Activated CD8-positive, alpha-beta memory T cell treated with anti-CD3 and anti-CD28 coated beads, Interleukin-2, amount 50 U/mL, for 1 hour (primary cell): ENCODE results near the gene ZNF771.

ENCODE experiments used
- DNase-seq: peaks from one replicate; pipeline ENCODE4 v3.0.0-alpha.2; 2020; ENCODE audit errors: extremely low read depth

Gene ZNF771

DNA sequence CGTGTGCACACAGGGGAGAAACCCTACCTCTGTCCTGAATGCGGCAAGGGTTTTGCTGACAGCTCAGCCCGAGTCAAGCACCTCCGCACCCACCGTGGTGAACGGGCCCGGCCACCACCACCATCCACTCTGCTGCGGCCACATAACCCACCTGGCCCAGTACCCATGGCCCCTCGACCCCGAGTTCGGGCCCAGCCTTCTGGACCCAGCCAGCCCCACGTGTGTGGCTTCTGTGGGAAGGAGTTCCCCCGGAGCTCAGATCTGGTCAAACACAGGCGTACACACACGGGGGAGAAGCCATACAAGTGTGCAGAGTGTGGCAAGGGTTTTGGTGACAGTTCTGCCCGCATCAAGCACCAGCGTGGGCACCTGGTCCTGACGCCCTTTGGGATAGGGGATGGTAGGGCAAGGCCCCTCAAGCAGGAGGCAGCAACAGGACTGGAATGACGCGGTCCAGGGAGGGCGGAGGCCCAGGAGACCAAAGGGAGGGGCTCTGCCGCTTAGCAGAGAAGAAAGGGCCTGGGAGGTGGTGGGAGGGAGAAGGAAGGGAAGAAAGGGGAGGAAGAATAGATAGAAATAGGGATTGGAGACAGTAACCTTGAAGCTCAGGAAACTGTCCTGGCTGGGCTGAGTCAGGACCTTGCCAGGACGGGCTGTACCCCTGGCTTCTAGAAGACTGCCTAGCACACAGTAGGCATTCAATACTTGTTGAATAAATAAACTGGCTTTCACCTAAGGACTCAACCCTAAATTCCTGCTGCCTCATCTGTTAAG, 8.6 kb upstream of the ZNF771 start:
- no peak for DNase-seq

DNA sequence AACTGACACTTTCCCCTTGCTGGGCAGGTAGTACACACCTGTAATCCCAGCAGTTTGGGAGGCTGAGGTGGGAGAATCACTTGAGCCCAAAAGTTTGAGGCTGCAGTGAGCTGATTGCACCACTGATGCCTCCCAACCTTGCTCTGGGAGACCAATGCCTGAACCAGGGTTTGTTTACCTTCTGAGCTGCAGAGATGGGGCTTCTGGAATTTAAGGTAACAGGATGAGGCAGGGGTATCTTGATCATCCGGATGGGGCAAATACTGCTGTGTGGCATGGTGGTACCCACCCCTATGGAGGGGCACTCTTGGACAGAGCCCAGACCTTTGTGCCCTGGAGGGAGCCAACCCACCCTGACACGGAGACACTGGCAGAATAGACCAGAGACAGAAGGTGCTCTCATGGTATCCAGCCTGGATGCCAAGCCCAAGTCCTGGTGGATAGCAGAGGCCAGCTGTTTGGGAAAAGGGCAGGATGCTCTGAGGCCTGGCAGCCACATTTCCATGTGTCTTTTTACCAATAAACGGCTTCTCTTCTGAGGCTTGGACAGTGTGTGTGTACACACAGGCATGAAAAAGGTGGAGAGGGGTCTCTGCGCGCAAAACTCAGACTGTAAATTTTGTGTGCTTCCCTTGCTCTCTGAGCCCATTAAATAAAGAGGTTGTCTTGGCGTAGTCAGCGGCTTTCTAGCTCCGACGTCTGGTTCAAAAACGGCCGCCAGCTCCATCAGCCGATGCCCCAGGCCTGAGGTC, 7.8 kb upstream of the ZNF771 start:
- no peak for DNase-seq

DNA sequence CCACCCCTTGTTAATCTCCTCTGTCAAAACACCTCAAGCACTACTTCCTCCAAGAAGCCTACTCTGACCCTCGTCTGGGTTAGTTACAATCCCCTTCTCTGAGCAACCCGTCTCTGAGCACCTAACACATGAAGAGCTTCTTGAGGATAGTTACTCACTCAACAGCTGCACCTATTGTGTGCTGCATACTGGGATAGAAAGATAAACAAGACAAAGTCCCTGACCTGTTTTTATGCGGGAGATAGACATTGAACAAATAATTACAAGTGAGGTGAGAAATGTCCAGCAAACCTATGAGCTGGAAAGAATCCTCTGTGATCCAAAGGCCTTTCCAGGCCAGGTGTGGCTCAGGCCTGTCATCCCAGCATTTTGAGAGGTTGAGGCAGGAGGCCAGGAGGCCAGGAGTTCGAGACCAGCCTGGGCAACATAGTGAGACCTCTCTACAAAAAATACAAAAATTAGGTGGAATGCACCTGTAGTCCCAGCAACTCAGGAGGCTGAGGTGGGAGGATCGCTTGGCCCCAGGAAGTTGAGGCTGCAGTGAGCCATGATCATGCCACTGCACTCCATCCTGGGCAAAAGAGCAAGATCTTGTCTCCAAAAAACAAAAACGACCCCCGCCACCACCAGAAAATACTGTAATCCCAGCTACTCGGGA, 5.5 kb upstream of the ZNF771 start:
- DNase-seq, result no peak

DNA sequence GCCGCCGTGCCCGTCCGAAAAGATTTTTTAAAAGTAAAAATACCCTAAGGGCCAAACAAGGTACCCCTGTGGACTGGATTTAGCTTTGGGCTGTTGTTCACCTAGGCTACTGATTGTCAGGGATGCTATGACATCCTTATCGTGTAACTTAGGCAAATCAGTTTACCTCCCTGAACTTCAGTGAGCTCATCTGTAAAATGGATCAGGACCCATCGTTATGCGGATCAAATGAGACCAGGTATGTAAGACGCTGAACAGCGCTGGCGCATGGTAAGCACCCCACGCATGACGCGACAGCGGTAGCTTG, 658 bp upstream of the ZNF771 start:
- no peak for DNase-seq

DNA sequence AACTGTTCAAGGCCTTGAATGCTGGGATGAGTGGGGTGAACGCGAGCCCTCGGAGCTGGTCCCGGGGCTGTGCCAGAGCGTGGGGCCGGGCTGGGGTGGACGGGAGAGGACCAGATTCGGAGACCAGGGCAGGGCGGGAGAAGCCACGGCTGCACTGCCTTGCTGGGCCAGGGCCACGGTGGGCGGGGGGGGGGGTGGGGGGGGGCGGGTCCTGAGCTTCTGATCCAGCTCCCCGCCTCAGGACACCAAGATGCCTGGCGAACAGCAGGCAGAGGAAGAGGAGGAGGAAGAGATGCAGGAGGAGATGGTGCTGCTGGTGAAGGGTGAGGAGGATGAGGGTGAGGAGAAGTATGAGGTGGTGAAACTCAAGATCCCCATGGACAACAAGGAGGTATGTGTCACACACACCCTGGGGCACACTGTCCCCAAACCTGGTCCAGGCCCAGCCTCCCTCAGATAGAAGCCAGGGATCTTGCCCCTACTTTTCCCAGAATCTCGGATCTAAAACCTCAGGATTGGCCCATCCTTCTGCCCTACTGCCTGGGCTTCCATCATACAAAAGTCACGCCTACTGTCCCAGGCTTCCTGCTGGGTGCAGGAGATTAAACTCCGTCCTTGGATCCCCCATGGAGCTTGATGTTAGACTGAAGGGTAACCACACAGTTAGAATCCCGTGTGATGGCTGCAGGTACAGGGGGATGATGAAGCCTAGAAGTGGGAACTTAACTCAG, 563 bp downstream of the ZNF771 start:
- no peak for DNase-seq

DNA sequence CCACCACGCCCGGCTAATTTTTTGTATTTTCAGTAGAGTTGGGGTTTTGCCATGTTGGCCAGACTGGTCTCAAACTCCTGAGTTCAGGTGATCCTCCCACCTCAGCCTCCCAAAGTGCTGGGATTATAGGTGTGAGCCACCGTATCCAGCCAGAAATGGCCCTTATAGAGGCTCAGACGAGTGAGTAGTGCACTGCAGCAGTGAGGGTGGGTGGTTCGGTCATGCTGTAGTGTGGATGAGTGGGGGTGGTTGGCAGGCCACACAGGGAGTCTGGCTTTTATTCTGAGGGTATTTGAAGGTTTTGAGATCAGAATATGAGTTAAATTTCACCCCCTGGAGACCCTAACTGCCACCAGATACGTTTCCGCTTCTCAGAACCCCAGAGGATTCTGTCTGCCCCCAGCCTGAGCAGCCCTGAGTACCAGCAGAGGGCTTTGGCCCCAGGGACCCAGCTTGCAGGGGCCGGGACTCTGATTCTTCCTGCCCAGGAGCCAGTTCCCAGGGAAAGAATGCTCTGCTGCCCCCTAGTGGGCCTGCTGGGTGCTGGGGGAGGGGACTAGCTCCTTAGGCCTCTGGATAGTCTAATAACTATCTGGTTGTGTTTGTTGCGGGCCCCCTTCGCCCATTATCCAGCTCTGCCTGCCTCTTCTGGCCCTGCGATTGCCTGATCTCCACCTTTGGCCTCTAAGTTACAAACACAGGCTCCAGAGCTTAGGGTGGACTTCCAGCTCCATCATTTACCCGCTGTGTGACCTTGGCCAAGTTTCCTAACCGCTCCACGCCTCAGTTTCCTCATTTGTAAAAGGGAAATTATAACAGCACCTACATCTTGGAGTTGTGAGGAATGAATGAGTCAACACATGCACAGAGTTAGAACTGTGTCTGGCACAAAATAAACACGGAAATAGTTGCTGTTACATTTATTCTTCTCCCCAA, 2.0 kb downstream of the ZNF771 start:
- DNase-seq, result peak; percentile 66

DNA sequence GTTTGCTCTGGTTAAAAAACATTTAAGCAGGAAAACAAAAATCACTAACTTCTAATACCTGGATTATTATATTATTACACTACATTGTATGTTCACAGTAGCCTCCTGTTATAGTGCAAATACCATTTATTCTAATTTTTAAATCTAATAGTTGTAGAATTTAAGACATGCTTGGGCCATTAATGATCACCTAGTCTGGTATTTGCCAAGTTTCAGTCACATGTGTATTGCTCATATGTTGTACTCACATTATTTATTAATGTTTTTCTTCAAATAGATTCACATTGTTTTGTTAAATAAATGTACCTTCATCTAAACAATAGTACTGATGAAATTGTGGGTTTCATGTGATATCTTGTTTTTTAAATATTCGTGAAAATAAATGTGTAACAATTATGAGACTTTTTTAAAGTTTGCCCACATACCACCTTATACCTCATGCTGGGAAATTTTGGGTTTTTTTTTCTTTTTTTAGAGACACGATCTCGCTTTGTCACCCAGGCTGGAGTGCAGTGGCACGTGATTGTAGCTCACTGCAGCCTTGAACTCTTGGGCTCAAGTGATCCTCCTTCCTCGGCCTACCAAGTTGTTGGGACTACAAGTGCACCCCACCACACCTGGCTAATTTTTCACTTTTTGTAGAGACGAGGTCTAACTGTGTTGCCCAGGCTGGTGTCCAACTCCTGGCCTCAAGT, 5.9 kb downstream of the ZNF771 start:
- no peak for DNase-seq

DNA sequence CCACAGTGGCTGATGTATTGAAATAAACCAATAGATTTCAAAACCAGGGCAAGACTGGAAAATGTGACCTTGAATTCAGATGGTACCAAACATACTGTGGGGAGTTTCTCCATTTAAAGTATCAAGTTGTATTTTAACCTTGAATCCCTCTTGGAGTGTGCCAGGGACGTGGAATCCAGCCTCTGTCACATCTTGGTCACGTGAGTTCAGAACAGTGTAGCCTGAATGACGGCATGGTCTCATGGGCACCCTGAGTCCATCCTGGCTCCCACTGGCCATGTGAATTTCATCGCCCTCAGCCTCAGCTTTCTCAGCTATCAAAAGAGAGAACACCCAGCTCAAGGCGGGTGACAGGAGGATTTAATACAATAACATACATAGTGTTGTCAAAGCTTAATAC, 6.8 kb downstream of the ZNF771 start:
- DNase-seq, result no peak

DNA sequence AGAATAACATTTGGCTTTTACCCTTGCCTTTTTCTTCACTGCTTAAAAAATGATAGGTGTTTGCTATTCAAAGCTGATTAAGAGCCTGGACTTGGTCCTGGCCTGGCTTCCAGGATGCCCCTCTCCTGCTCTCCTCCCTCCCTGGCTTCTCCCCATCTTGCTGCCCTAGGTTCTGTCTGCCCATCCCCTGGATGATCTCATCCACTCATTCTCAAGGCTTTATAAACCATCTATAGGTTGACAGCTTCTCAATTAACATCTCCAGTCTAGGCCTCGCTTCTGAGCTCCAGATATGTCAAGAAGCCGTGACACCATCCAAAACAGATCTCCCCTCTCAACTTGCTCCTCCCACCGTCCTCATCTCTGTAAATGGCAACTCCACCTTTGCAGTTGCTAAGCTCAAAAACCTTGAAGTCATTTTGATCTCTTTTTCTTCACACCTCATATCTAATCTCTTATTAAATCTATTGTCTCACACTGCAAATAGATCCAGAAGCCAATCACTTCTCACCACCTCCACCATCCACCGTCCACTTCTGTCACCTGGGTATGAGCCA, 8.7 kb downstream of the ZNF771 start:
- DNase-seq, result no peak

DNA sequence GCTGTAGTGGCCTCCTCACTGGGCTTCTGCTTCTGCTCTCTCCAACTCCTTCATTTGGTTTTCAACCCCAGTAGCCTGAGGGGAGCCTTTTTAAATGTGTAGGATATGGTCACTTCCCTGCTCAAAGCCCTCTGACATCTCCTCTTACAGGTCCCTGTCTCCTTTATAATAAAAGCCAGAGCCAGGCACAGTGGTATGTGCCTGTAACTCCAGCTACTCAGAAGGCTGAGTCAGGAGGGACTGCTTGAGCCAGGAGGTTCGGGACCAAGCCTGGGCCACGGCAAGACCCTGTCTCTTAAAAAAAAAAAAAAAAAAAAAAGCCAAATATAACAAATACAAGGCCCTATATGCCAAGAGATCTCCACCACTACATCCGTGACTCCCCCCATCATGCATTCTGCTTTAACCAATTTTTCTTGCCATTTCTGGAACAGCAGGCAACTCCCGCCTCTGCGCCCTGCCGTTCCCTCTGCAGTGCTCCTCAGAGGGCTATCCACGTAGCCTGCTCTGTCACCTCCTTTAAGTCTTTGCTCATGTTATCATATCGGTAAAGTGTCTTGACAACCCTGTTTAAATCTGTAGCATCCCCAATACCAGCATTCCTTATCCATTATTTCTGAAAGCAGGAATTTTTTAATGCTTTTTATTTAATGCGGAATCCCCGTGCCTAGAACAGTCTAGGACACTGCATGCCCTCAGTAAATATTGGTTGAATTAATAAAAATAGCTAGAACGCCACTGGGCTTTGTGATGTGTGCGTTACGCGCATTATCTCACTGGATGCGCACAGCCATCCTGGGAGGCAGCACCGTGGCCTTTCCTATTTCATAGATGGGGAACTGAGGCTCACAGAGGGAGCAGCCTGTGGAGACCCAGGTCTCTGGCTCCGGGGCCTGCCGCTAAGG, 9.5 kb downstream of the ZNF771 start:
- no peak for DNase-seq

DNA sequence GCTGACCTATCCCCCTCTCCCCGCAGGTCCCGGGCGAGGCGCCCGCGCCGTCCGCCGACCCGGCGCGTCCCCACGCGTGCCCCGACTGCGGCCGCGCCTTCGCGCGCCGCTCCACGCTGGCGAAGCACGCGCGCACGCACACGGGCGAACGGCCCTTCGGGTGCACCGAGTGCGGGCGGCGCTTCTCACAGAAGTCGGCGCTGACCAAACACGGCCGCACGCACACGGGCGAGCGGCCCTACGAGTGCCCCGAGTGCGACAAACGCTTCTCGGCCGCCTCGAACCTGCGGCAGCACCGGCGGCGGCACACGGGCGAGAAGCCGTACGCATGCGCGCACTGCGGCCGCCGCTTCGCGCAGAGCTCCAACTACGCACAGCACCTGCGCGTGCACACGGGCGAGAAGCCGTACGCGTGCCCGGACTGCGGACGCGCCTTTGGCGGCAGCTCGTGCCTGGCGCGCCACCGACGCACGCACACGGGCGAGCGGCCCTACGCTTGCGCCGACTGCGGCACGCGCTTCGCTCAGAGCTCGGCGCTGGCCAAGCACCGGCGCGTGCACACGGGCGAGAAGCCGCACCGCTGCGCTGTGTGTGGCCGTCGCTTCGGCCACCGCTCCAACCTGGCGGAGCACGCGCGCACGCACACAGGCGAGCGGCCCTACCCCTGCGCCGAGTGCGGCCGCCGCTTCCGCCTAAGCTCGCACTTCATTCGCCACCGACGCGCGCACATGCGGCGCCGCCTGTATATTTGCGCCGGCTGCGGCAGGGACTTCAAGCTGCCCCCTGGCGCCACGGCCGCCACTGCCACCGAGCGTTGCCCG, 10.3 kb downstream of the ZNF771 start:
- DNase-seq, result peak; percentile 55

DNA sequence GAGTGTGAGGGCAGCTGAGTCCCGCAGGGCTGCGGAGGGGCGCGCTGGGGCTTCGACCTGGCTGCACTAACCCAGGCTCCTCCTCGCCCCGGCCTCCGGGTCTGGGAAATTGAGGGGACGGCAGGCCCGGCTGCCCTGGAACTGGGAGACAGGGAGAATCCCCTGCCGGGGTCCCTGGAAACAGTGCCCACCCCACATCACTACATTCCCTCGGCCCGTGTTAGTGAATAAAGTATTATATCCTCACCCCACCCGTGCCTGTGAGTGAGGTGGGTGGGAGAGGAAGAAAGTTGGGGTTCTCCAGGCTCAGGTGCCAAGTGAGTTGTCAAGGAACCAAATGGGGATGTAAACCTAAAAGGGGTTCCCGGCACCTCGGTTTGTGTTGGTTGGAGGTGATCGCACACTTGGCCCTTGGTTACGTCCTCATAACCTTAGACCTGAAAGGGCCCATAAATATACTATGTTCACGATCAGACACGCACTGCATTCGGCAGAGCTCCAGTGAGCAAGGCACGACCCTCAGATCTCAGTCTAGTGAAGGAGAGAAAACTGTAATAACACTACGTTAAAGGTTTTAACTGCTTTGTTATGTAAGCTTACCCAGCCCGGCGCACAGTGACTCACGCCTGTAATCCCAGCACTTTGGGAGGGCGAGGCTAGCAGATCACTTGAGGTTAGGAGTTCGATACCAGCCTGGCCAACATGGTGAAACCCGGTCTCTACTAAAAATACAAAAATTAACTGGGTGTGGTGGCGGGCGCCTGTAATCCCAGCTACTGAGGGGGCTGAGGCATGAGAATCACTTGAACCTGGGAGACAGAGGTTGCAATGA, 11.2 kb downstream of the ZNF771 start:
- DNase-seq, result no peak

DNA sequence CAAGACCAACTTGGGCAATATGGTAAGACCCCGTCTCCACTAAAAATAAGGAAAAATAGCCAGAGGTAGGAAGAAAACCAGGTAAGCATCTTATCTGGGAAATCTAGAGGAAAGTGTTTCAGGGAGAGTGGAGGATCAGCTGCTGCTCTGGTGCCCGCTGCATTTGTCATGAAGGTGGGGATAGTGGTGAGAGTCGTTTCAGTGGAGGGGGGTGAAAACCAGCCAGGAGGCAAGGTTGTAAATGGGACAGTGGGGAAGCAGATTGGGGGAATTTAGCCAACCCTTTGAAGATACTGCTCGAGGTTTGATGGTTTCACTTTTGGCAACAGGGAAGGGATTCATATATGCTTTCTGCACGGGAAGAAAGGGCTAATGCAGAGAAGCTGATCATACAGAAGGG, 13.6 kb downstream of the ZNF771 start:
- no peak for DNase-seq

DNA sequence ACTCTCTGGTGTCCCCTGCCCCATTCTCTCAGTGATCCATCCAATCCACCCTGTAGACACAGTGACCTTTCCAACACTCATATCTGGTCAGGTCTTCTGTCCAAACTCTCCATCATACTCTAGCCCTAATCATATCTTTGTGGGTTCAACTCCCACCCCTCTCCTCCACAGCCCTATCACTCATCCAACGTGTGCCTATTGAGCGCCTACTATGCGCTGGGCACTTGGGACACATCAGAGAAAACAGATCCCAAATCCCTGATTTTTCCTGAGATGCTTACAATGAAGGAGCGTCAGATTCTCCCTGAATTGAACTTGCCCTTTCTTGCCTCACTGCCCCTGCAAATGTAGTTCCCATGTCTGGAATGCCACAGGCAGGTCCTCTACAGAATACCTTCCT, 20.6 kb downstream of the ZNF771 start:
- DNase-seq, result no peak

DNA sequence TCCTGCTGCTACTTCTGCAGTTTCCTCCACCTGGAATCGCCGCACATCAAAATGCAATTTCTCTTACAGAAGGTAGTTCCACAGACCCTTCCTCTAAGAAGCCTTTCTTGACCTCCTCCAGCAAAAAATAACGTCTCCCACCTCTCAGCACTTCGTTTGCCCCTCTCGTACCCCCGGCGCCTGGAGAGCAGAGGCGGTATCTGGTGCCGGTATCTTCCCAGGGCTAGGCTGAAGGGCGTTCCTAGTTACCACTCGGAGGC, 21.9 kb downstream of the ZNF771 start:
- DNase-seq, result no peak

DNA sequence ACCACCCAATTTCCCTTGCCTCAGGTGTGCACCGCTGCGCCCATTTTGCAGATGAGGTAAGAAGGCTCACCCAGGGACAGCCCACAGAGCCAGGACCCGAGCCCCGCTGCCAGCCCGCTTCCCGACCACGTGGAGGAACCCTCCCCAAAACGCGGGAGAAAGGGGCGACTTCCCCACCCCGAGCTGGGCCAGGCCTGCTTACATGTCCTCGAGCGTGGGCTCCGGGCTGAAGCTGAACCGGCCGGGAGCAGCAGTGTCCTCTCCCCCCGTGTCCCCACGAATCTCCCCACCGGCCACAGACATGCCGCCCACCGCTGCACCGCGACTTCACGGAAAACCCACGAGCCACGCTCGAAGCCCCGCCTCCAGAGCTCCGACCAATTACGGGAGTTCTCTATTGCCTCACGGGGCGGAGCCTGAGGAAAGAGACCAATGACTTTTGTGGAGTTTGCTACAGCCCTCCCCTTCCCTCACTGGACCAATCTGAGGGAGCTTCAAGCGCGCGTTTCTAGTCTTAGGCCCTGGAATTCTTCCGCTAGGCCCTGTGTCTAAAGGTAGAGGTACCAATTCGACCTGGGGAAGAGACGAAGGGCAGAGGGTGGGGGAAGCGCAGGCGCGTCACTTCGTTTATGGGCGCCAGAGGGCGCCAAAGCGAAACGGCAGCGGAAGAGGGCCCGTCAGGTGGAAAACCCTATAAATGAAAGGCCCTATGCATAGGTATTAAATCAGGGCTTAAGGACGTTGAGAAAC, 22.4 kb downstream of the ZNF771 start, which contains the start of gene DCTPP1:
DCTPP1 (minus strand) TSS at position 353 of the 750 bp plus-strand sequence; CDS start at position 303, 50 bp downstream.
- peak; percentile 96 for DNase-seq

DNA sequence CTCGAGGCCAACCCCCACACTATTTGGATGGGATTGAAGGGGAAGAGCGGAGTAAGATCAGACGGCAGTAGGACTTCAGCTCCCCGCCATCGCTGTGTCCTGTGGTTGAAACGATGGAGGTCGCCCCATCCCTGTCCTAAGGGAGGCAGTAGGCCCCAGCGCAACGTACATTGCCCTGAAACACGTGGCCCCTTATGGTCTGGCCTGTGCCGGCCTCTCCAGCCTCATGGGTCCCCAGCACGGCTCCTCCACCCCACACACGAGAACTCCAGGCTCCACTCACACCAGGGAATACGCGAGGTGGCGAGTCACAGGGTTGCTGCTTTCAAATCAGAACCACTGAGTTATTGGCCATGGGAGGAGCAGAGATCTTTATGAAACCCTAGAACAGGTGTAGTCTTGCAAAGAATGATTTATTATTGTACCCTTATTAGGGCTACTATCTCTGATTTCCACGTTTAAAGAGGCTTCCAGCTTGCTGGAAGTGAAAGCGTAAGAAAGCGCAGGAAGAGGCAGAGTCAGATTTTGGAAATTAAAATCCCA, 23.1 kb downstream of the ZNF771 start:
- no peak for DNase-seq
